SKM-1 (cell line): ENCODE data around the gene PPP2R3C.
"Not testable (repeated sequence)": the region's sequence is repeated elsewhere in the genome, so short reads cannot be mapped to it uniquely, and the experiment has no call there.

Experiments
- DNase-seq: peaks from one replicate; lab custom pipeline; 2025; ENCODE audit not compliant: unreplicated experiment; lab: John Stamatoyannopoulos, UW

Gene PPP2R3C

GRCh38 chr14:35133542-35134328 is 11.9 kb upstream of the PPP2R3C start:
- no peak for DNase-seq

- no peak for DNase-seq
Measured at GRCh38 chr14:35124127-35124526, 2.3 kb upstream of the PPP2R3C start.

- DNase-seq, result no peak
Measured at GRCh38 chr14:35123388-35123703, 1.6 kb upstream of the PPP2R3C start.

- DNase-seq, result no peak
Measured at GRCh38 chr14:35122696-35123387, 1.1 kb upstream of the PPP2R3C start.

GRCh38 chr14:35121026-35121886 is 534 bp downstream of the PPP2R3C start:
- DNase-seq, result no peak

- no peak for DNase-seq
Measured at GRCh38 chr14:35117112-35117511, 4.7 kb downstream of the PPP2R3C start.

DNA sequence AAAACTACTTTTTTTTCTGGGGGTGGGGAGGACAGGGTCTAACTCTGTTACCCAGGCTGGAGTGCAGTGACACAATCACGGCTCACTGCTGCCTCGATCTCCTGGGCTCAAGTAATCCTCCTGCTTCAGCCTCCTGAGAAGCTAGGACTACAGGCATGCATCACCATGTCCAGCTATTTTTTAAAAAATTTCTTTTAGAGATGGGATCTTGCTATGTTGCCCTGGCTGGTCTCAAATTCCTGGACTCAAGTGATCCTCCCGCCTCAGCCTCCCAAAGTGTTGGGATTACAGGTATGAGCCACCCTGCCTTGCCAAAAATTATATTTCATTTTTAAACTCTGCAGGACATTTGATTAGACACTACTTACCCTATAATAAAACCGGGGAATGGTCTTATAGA is 5.5 kb downstream of the PPP2R3C start:
- no peak for DNase-seq

- DNase-seq, result no peak
Measured at GRCh38 chr14:35114036-35114435, 7.8 kb downstream of the PPP2R3C start.

GRCh38 chr14:35113308-35113950 is 8.4 kb downstream of the PPP2R3C start:
- no peak for DNase-seq

DNA sequence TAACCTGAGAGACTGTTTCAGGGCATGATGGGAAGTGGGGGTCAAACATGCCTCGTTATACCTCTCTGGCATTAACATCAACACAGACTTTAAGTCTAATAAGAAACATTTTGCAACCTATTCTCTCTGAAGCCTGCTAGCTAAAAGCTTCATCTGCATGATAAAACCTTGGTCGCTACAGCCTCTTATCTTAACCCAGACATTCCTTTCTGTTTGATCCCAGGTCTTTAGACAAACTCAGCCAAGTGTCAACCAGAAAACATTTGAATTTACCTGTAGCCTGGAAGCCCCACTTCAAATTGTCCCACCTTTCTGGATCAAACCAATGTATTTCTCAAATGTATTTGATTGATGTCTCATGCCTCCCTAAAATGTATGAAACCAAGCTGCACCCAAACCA is 9.1 kb downstream of the PPP2R3C start:
- no peak for DNase-seq

GRCh38 chr14:35107866-35108265 is 13.9 kb downstream of the PPP2R3C start:
- no peak for DNase-seq

GRCh38 chr14:35094645-35095044 is 27.1 kb downstream of the PPP2R3C start:
- DNase-seq, result not testable (repeated sequence)

- DNase-seq, result no peak
Measured at GRCh38 chr14:35088514-35088913, 33.3 kb downstream of the PPP2R3C start.

GRCh38 chr14:35085441-35085840 is 36.3 kb downstream of the PPP2R3C start:
- DNase-seq, result no peak

GRCh38 chr14:35083530-35084150 is 38.1 kb downstream of the PPP2R3C start:
- DNase-seq, result no peak

DNA sequence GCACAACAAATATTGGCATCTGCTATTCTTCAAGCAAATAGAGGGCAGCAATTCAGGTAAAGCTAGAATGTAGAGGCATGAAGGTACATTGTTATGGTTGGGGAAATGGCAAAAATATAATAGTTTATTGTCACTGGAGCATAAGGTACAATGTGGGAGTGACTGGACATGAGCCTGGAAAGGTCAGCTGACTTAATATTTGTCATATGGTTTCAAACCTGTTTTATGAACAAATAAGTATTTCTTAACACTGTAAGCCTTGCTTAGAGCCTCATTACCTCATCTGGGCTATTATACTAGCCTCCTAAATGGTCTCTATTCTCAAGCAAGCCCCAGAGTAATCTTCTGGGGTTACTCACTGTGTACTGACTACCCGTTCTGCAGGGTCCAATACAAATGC is 42.0 kb downstream of the PPP2R3C start:
- no peak for DNase-seq

DNA sequence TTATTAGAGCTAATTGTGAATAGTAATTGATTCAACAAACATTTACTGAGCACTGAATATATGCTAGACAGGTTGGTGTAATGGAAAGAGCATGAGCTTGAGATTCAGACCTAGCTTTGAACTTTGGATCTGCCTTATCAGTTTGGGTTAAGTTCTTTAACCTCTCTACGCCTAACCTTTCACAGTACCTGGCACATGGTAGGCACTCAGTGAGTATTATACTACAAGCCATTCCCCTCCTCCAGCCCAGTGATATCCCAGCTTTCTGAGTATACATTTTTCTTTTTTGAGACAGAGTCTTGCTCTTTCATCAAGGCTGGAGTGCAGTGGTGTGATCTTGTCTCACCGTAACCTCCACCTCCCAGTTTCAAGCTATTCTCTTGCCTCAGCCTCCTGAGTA is 43.7 kb downstream of the PPP2R3C start:
- no peak for DNase-seq

DNA sequence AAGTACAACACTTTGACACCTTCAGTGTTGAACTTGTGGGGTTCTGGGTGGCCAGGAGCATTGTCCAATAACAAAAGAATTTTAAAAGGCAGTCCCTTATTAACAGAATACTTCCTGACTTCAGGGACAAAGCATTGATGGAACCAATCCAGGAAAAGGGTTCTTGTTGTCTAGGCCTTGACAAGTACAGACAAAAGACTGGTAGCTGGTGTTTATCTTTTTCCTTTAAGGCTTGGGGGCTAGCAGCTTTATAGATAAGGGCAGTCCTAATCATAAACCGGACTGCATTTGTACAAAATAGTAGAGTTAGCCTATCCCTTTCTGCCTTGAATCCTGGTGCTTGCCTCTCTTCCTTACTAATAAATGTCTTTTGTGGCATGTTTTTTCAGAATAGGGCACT is 48.3 kb downstream of the PPP2R3C start:
- no peak for DNase-seq

DNA sequence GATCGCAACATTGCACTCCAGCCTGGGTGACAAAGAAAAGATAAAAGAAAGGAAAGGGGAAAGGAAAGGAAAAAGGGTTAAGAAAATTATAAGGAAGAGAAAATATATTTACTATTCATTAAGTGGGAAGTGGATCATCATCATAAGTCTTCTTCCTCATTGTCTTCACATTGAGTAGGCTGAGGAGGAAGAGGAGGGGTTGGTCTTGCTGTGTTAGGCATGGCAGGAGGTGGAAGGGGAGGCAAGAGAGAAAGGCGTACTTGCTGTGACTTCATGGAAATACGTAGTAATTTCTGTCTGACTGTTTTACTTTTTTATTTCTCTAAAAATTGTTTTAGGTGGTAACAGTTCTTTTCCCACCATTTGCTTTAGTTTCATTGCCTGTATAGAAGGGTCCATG is 49.6 kb downstream of the PPP2R3C start:
- DNase-seq, result no peak

DNA sequence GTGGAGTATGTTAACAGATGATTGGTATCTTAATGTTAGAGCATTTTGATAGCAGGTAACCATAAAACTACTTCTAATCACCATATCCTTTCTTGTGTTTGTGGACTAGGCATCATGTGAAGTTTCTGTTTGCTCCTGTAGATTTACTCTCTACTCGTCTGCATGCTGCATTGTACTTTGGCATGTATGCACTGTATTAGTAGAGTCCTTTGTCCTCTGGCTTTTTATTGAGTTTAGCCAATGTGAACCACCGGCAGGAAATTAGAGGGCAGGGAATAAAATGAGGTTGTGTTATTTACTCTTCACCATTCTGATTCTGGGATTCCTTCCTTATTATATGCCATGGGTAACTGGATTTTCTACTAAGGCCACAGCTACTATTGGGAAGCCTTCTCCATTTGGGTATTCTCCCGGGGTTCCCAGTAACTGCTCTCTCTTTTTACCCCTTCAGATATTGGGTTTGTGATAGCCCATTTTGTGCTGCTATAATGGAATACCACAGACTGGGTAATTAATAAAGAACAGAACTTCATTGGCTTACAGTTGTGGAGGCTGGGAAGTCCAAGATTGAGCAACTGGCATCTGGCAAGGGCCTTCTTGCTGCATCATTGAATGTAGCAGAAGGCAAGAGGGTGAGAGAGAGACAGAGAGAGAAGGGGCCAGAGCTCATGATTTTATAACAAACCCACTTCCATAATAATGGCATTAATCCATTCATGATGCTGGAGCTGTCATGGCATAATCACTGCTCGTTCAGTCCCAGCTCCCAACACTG is 53.4 kb downstream of the PPP2R3C start:
- no peak for DNase-seq
